ENCODE data around the gene MEGF6.

Gene MEGF6

DNA sequence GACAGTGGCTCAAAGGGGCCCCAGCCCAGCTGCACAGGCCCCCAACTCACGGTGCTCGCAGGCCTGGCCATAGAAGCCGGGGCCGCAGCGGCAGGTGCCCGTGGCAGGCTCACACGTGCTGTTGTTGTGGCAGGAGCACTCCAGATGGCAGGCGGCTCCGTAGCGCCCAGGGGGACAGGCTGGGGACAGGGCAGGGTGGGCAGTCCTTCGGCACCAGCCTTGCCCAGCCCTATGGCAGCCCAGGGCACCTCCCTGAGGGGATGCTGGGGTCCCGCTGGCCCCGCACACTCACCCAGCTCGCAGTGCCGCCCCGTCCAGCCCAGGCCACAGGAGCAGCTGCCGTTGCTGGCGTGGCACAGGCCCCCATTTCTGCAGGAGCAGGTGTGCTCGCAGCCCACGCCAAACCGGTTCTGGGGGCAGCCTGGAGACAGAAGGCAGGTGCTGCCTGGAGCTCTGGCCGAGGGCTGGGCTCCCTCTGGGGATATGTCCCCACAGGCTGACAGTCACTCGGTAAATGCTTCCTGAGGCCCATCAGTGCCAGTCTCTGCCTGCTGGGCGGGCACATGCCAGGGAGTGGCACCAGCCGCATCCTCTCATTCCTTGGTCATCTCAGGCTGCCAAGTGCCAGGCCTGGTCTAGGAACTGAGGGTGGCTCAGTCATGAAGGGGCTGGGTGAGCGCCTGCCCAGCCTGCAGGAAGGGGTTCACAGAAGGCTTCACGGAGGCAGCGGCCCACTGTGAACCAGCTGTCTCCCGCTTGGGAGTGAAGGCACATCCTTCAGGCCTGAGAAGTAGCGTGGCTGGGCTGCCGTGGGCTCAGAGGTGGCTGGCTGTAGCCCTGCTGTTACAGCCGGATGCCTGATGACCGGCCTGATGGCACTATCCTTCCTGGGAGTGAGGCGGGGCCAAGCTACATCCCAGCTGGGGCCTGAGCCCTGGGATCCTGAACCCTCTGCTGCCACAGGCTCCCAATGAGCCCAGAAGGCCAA, 116.7 kb downstream of the MEGF6 start:
- ATAC-seq = no peak
- no peak for TF ChIP-seq ZNF8 (CRISPR knock-in tag; IDR thresholded peaks at IDR 0.05)

DNA sequence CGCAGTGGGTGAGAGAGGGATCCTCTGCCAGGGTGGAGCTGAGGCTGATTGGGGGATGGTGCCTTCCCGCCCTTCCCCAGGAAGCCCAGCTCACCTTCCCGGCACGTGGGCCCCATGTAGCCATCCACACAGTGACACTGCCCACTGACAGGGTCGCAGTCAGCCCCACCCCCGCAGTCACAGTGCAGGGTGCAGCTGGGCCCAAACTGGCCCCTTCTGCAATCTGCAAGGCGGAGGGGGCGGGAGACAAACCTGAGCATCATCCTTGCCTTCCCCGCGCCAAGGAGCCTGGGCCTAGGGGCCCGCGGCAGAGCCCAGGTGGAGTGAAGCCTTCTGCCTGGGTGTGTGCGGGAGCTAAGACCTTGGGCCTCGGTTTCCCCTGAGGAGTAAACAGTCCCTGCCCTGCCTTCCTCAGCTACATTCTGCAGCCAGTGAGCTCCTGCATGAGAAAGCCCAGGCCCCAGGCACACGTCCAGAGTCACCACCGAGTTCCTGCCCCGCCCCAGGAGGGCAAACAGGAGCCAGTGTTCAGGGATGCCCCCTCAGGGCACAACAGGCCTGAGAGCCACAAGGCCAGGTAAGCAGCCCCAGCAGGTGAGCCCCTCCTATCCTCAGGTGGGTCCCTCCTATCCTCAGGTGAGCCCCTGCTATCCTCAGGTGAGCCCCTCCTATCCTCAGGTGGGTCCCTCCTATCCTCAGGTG, 118.6 kb downstream of the MEGF6 start:
- ATAC-seq = no peak
- TF ChIP-seq, protein P1, sequence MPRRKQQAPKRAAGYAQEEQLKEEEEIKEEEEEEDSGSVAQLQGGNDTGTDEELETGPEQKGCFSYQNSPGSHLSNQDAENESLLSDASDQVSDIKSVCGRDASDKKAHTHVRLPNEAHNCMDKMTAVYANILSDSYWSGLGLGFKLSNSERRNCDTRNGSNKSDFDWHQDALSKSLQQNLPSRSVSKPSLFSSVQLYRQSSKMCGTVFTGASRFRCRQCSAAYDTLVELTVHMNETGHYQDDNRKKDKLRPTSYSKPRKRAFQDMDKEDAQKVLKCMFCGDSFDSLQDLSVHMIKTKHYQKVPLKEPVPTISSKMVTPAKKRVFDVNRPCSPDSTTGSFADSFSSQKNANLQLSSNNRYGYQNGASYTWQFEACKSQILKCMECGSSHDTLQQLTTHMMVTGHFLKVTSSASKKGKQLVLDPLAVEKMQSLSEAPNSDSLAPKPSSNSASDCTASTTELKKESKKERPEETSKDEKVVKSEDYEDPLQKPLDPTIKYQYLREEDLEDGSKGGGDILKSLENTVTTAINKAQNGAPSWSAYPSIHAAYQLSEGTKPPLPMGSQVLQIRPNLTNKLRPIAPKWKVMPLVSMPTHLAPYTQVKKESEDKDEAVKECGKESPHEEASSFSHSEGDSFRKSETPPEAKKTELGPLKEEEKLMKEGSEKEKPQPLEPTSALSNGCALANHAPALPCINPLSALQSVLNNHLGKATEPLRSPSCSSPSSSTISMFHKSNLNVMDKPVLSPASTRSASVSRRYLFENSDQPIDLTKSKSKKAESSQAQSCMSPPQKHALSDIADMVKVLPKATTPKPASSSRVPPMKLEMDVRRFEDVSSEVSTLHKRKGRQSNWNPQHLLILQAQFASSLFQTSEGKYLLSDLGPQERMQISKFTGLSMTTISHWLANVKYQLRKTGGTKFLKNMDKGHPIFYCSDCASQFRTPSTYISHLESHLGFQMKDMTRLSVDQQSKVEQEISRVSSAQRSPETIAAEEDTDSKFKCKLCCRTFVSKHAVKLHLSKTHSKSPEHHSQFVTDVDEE (CRISPR knock-in tag; IDR thresholded peaks at IDR 0.05) = no peak
- no peak for TF ChIP-seq ZFP30 (CRISPR knock-in tag; IDR thresholded peaks at IDR 0.05)
- TF ChIP-seq TOX (CRISPR knock-in tag; IDR thresholded peaks at IDR 0.05; ENCODE audit: borderline replicate concordance) = no peak
- TF ChIP-seq ISL1 (CRISPR knock-in tag; IDR thresholded peaks at IDR 0.05) = no peak
- TF ChIP-seq ZNF8 (CRISPR knock-in tag; IDR thresholded peaks at IDR 0.05) = no peak
- TF ChIP-seq, protein P2, sequence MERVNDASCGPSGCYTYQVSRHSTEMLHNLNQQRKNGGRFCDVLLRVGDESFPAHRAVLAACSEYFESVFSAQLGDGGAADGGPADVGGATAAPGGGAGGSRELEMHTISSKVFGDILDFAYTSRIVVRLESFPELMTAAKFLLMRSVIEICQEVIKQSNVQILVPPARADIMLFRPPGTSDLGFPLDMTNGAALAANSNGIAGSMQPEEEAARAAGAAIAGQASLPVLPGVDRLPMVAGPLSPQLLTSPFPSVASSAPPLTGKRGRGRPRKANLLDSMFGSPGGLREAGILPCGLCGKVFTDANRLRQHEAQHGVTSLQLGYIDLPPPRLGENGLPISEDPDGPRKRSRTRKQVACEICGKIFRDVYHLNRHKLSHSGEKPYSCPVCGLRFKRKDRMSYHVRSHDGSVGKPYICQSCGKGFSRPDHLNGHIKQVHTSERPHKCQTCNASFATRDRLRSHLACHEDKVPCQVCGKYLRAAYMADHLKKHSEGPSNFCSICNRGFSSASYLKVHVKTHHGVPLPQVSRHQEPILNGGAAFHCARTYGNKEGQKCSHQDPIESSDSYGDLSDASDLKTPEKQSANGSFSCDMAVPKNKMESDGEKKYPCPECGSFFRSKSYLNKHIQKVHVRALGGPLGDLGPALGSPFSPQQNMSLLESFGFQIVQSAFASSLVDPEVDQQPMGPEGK (CRISPR knock-in tag; IDR thresholded peaks at IDR 0.05; ENCODE audit: borderline replicate concordance) = no peak
- TF ChIP-seq, protein P3, sequence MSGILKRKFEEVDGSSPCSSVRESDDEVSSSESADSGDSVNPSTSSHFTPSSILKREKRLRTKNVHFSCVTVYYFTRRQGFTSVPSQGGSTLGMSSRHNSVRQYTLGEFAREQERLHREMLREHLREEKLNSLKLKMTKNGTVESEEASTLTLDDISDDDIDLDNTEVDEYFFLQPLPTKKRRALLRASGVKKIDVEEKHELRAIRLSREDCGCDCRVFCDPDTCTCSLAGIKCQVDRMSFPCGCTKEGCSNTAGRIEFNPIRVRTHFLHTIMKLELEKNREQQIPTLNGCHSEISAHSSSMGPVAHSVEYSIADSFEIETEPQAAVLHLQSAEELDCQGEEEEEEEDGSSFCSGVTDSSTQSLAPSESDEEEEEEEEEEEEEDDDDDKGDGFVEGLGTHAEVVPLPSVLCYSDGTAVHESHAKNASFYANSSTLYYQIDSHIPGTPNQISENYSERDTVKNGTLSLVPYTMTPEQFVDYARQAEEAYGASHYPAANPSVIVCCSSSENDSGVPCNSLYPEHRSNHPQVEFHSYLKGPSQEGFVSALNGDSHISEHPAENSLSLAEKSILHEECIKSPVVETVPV (CRISPR knock-in tag; IDR thresholded peaks at IDR 0.05) = no peak
- TF ChIP-seq, protein P4, sequence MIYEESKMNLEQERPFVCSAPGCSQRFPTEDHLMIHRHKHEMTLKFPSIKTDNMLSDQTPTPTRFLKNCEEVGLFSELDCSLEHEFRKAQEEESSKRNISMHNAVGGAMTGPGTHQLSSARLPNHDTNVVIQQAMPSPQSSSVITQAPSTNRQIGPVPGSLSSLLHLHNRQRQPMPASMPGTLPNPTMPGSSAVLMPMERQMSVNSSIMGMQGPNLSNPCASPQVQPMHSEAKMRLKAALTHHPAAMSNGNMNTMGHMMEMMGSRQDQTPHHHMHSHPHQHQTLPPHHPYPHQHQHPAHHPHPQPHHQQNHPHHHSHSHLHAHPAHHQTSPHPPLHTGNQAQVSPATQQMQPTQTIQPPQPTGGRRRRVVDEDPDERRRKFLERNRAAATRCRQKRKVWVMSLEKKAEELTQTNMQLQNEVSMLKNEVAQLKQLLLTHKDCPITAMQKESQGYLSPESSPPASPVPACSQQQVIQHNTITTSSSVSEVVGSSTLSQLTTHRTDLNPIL (CRISPR knock-in tag; IDR thresholded peaks at IDR 0.05; ENCODE audit: low read depth) = no peak
- no peak for TF ChIP-seq ARNTL (CRISPR knock-in tag; IDR thresholded peaks at IDR 0.05; ENCODE audit: borderline replicate concordance, low read depth)
- TF ChIP-seq ZNF565 (CRISPR knock-in tag; conservative IDR thresholded peaks at IDR 0.05; ENCODE audit: low read depth) = no peak
- no peak for TF ChIP-seq ESRRG (CRISPR knock-in tag; IDR thresholded peaks at IDR 0.05)
- TF ChIP-seq ZNF70 (CRISPR knock-in tag; IDR thresholded peaks at IDR 0.05) = no peak
- TF ChIP-seq, protein P5, sequence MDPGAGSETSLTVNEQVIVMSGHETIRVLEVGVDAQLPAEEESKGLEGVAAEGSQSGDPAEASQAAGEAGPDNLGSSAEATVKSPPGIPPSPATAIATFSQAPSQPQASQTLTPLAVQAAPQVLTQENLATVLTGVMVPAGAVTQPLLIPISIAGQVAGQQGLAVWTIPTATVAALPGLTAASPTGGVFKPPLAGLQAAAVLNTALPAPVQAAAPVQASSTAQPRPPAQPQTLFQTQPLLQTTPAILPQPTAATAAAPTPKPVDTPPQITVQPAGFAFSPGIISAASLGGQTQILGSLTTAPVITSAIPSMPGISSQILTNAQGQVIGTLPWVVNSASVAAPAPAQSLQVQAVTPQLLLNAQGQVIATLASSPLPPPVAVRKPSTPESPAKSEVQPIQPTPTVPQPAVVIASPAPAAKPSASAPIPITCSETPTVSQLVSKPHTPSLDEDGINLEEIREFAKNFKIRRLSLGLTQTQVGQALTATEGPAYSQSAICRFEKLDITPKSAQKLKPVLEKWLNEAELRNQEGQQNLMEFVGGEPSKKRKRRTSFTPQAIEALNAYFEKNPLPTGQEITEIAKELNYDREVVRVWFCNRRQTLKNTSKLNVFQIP (CRISPR knock-in tag; IDR thresholded peaks at IDR 0.05; ENCODE audit: borderline replicate concordance, low read depth) = no peak
- no peak for TF ChIP-seq GLIS3 (CRISPR knock-in tag; IDR thresholded peaks at IDR 0.05)
- TF ChIP-seq RARB (CRISPR knock-in tag; IDR thresholded peaks at IDR 0.05) = no peak

DNA sequence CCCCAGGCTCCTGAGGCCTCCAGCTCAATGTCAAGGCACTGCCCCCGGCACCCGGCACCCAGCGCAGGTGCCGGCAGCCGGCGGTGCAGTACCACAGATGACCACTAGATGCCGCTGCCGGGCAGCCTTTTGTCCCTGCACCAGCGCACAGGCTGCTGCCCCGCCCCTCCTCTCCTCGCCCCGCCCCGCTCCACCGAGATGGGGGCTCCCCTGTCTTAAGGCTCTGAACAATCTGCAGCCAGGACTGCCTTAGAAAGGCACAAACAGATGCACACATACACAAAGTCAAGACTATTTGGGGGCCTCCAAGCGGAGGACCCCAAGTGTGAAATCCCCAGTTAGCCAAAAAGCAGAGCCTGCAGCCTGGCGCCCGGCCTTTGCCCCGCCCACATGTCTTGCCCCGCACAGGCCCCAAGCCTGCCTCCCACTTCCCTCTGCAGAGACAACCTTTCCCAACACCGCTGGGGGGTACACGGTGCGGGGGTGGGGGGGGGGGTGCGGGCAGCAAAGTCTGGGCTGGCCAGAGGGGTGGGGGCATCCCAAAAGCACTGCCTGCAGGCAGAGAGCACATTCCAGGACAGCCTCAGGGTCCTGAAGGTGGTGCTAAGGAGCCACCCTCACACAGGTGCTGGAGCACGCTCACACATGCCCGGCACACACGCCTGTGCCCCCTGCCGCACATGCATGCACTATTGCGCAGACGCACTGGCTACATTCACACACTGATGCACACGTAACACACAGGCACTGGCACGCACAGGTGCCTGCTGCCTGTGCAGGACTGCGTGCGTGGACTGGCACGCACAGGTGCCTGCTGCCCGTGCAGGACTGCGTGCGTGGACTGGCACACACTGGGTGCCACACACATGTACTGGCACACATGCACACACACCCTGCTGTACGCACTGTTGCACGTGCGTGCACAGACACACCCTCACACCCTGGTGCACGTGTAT, 119.7 kb downstream of the MEGF6 start:
- ATAC-seq = peak; percentile 92
- no peak for TF ChIP-seq ZFP3 (CRISPR knock-in tag; IDR thresholded peaks at IDR 0.05)

Measured in SK-N-SH treated with all-trans-retinoic acid at 6 μM for 48 hours (cell line).